ENCODE data around the gene CCNL2.
"Not testable (repeated sequence)": the region's sequence is repeated elsewhere in the genome, so short reads cannot be mapped to it uniquely, and the experiment has no call there.

CCNL2 gene

GRCh38 chr1:1399187-1399871 lies at the start of gene CCNL2:
Gene CCNL2 (minus strand): TSS chr1:1399335. CDS start chr1:1399306, 29 bp downstream.
- peak; percentile 96 to 100 for DNase-seq (ENCODE audit: low read depth in 2 of 2)

GRCh38 chr1:1446631-1447030 lies 47.5 kb upstream of the CCNL2 start:
- DNase-seq (ENCODE audit: low read depth in 2 of 2): not testable (repeated sequence)

GRCh38 chr1:1442069-1442770 lies 43.1 kb upstream of the CCNL2 start:
- DNase-seq (ENCODE audit: low read depth in 2 of 2): no peak

GRCh38 chr1:1441002-1441888 lies 42.1 kb upstream of the CCNL2 start:
- peak; percentile 8 to 21 for DNase-seq (ENCODE audit: low read depth in 2 of 2)

GRCh38 chr1:1440262-1441001 lies 41.3 kb upstream of the CCNL2 start:
- no peak for DNase-seq (ENCODE audit: low read depth in 2 of 2)

GRCh38 chr1:1439546-1440261 lies 40.6 kb upstream of the CCNL2 start:
- no peak for DNase-seq (ENCODE audit: low read depth in 2 of 2)

- no peak for DNase-seq (ENCODE audit: low read depth in 2 of 2)
These were observed 39.6 kb upstream of the CCNL2 start for GRCh38 chr1:1438531-1439381.

- no peak for DNase-seq (ENCODE audit: low read depth in 2 of 2)
These were observed 38.8 kb upstream of the CCNL2 start for GRCh38 chr1:1437904-1438376.

GRCh38 chr1:1437033-1437903 lies 38.1 kb upstream of the CCNL2 start:
- DNase-seq (ENCODE audit: low read depth in 2 of 2): no peak

GRCh38 chr1:1436630-1437032 lies 37.5 kb upstream of the CCNL2 start:
- DNase-seq (ENCODE audit: low read depth in 2 of 2): no peak

- no peak for DNase-seq (ENCODE audit: low read depth in 2 of 2)
These were observed 36.9 kb upstream of the CCNL2 start for GRCh38 chr1:1435911-1436629.

GRCh38 chr1:1435106-1435903 lies 36.2 kb upstream of the CCNL2 start, which contains the start of gene VWA1:
Gene VWA1 (plus strand): TSS chr1:1435690. CDS start chr1:1435749, 59 bp downstream.
- DNase-seq (ENCODE audit: low read depth in 2 of 2): peak in 1 of 2 donors; percentile 50

GRCh38 chr1:1434824-1435105 lies 35.6 kb upstream of the CCNL2 start:
- DNase-seq (ENCODE audit: low read depth in 2 of 2): no peak

- DNase-seq (ENCODE audit: low read depth in 2 of 2): no peak
These were observed 35.1 kb upstream of the CCNL2 start for GRCh38 chr1:1434131-1434823.

- peak; percentile 38 to 42 for DNase-seq (ENCODE audit: low read depth in 2 of 2)
These were observed 34.6 kb upstream of the CCNL2 start for GRCh38 chr1:1433804-1434130.

- no peak for DNase-seq (ENCODE audit: low read depth in 2 of 2)
These were observed 34.0 kb upstream of the CCNL2 start for GRCh38 chr1:1432951-1433803.
